ENCODE measurements around the gene AADACL4. TPM values are rescaled to one million over a fixed set of nuclear protein-coding genes. Genes with fewer than 3 reads are reported as not detected.
A peak's percentile ranks its signal among the peaks of the same experiment; 100 is the strongest.

Gene AADACL4
- polyA plus RNA-seq, 1 donor = not detected

- Histone ChIP-seq H3K9me3 (ENCODE audit: control insufficient read depth, low read depth, low read length) (no peaks in the 10 kb centered on the region), H3K36me3 (ENCODE audit: control insufficient read depth, insufficient read depth, low read length) (peaks cover 15% of the 10 kb centered on the region), H3K27ac (ENCODE audit: low read length) (no peak overlapping the region), H3K4me1 (ENCODE audit: control insufficient read depth, insufficient read depth, low read length) (peaks cover 39% of the 10 kb centered on the region), H3K4me3 (ENCODE audit: low read length) (no peak overlapping the region), H3K27me3 (ENCODE audit: control insufficient read depth, insufficient read depth, low read length) (no peaks in the 10 kb centered on the region)
- DNase-seq = no peak
- WGBS (ENCODE audit: insufficient coverage, low lambda C conversion rate) = 60% methylated on average over 1 of the region's 13 CpGs
Measured at GRCh38 chr1:12601700-12602658, 41.9 kb upstream of the AADACL4 start.

GRCh38 chr1:12602659-12603024, 41.2 kb upstream of the AADACL4 start:
- DNase-seq = no peak
- no peak overlapping the region for H3K4me3 ChIP-seq (ENCODE audit: low read length)
- no peaks in the 10 kb centered on the region for H3K9me3 ChIP-seq (ENCODE audit: control insufficient read depth, low read depth, low read length)
- no CpG with 5 or more reads among the region's 6 CpGs for WGBS (ENCODE audit: insufficient coverage, low lambda C conversion rate)
- H3K27me3 ChIP-seq (ENCODE audit: control insufficient read depth, insufficient read depth, low read length) = no peaks in the 10 kb centered on the region
- peaks cover 39% of the 10 kb centered on the region for H3K4me1 ChIP-seq (ENCODE audit: control insufficient read depth, insufficient read depth, low read length)
- no peak overlapping the region for H3K27ac ChIP-seq (ENCODE audit: low read length)
- peaks cover 18% of the 10 kb centered on the region for H3K36me3 ChIP-seq (ENCODE audit: control insufficient read depth, insufficient read depth, low read length)

GRCh38 chr1:12603224-12603623, 40.7 kb upstream of the AADACL4 start:
- DNase-seq = no peak
- H3K4me3 ChIP-seq (ENCODE audit: low read length) = no peak overlapping the region
- no CpG with 5 or more reads among the region's 9 CpGs for WGBS (ENCODE audit: insufficient coverage, low lambda C conversion rate)

GRCh38 chr1:12604114-12604874, 39.6 kb upstream of the AADACL4 start:
- no peaks in the 10 kb centered on the region for H3K9me3 ChIP-seq (ENCODE audit: control insufficient read depth, low read depth, low read length)
- H3K27ac ChIP-seq (ENCODE audit: low read length) = no peak overlapping the region
- H3K36me3 ChIP-seq (ENCODE audit: control insufficient read depth, insufficient read depth, low read length) = peaks cover 27% of the 10 kb centered on the region
- no peak overlapping the region for H3K4me3 ChIP-seq (ENCODE audit: low read length)
- H3K27me3 ChIP-seq (ENCODE audit: control insufficient read depth, insufficient read depth, low read length) = no peaks in the 10 kb centered on the region
- peaks cover 35% of the 10 kb centered on the region for H3K4me1 ChIP-seq (ENCODE audit: control insufficient read depth, insufficient read depth, low read length)
- WGBS (ENCODE audit: insufficient coverage, low lambda C conversion rate) = 0% methylated on average over 2 of the region's 16 CpGs
- DNase-seq = peak; percentile 71 to 85

More at GRCh38 chr1:12603224-12603623, 40.7 kb upstream of the AADACL4 start:
- peaks cover 19% of the 10 kb centered on the region for H3K36me3 ChIP-seq (ENCODE audit: control insufficient read depth, insufficient read depth, low read length)
- H3K4me1 ChIP-seq (ENCODE audit: control insufficient read depth, insufficient read depth, low read length) = peaks cover 39% of the 10 kb centered on the region
- H3K27me3 ChIP-seq (ENCODE audit: control insufficient read depth, insufficient read depth, low read length) = no peaks in the 10 kb centered on the region
- H3K9me3 ChIP-seq (ENCODE audit: control insufficient read depth, low read depth, low read length) = no peaks in the 10 kb centered on the region
- H3K27ac ChIP-seq (ENCODE audit: low read length) = no peak overlapping the region

GRCh38 chr1:12604986-12605385, 38.9 kb upstream of the AADACL4 start:
- Histone ChIP-seq H3K4me1 (ENCODE audit: control insufficient read depth, insufficient read depth, low read length) (peaks cover 35% of the 10 kb centered on the region), H3K27ac (ENCODE audit: low read length) (no peak overlapping the region), H3K36me3 (ENCODE audit: control insufficient read depth, insufficient read depth, low read length) (peaks cover 21% of the 10 kb centered on the region)

GRCh38 chr1:12607263-12607662, 36.6 kb upstream of the AADACL4 start:
- Histone ChIP-seq H3K9me3 (ENCODE audit: control insufficient read depth, low read depth, low read length) (no peaks in the 10 kb centered on the region), H3K36me3 (ENCODE audit: control insufficient read depth, insufficient read depth, low read length) (peaks cover 42% of the 10 kb centered on the region), H3K4me3 (ENCODE audit: low read length) (no peak overlapping the region), H3K4me1 (ENCODE audit: control insufficient read depth, insufficient read depth, low read length) (peaks cover 21% of the 10 kb centered on the region), H3K27me3 (ENCODE audit: control insufficient read depth, insufficient read depth, low read length) (no peaks in the 10 kb centered on the region), H3K27ac (ENCODE audit: low read length) (no peak overlapping the region)
- no peak for DNase-seq
- WGBS (ENCODE audit: insufficient coverage, low lambda C conversion rate) = no CpG with 5 or more reads among the region's 3 CpGs

More at GRCh38 chr1:12604986-12605385, 38.9 kb upstream of the AADACL4 start:
- Histone ChIP-seq H3K4me3 (ENCODE audit: low read length) (no peak overlapping the region), H3K9me3 (ENCODE audit: control insufficient read depth, low read depth, low read length) (no peaks in the 10 kb centered on the region), H3K27me3 (ENCODE audit: control insufficient read depth, insufficient read depth, low read length) (no peaks in the 10 kb centered on the region)
- WGBS (ENCODE audit: insufficient coverage, low lambda C conversion rate) = 100% methylated on average over 1 of the region's 9 CpGs
- DNase-seq = no peak

GRCh38 chr1:12608311-12608957, 35.5 kb upstream of the AADACL4 start:
- Histone ChIP-seq H3K36me3 (ENCODE audit: control insufficient read depth, insufficient read depth, low read length) (peaks cover 46% of the 10 kb centered on the region), H3K9me3 (ENCODE audit: control insufficient read depth, low read depth, low read length) (no peaks in the 10 kb centered on the region), H3K27me3 (ENCODE audit: control insufficient read depth, insufficient read depth, low read length) (no peaks in the 10 kb centered on the region), H3K27ac (ENCODE audit: low read length) (no peak overlapping the region), H3K4me1 (ENCODE audit: control insufficient read depth, insufficient read depth, low read length) (peaks cover 11% of the 10 kb centered on the region), H3K4me3 (ENCODE audit: low read length) (no peak overlapping the region)
- no CpG with 5 or more reads among the region's 5 CpGs for WGBS (ENCODE audit: insufficient coverage, low lambda C conversion rate)
- DNase-seq = peak in 1 of 2 donors; percentile 48

- no peak overlapping the region for H3K4me3 ChIP-seq (ENCODE audit: low read length)
- H3K27ac ChIP-seq (ENCODE audit: low read length) = no peak overlapping the region
- peaks cover 9% of the 10 kb centered on the region for H3K4me1 ChIP-seq (ENCODE audit: control insufficient read depth, insufficient read depth, low read length)
- no peaks in the 10 kb centered on the region for H3K27me3 ChIP-seq (ENCODE audit: control insufficient read depth, insufficient read depth, low read length)
- 67% methylated on average over 1 of the region's 5 CpGs for WGBS (ENCODE audit: insufficient coverage, low lambda C conversion rate)
- no peak for DNase-seq
- no peaks in the 10 kb centered on the region for H3K9me3 ChIP-seq (ENCODE audit: control insufficient read depth, low read depth, low read length)
- H3K36me3 ChIP-seq (ENCODE audit: control insufficient read depth, insufficient read depth, low read length) = peaks cover 47% of the 10 kb centered on the region
Measured at GRCh38 chr1:12609469-12610003, 34.3 kb upstream of the AADACL4 start.

- H3K36me3 ChIP-seq (ENCODE audit: control insufficient read depth, insufficient read depth, low read length) = peaks cover 47% of the 10 kb centered on the region
- no peak overlapping the region for H3K27ac ChIP-seq (ENCODE audit: low read length)
- H3K27me3 ChIP-seq (ENCODE audit: control insufficient read depth, insufficient read depth, low read length) = no peaks in the 10 kb centered on the region
- no peak overlapping the region for H3K4me3 ChIP-seq (ENCODE audit: low read length)
- H3K4me1 ChIP-seq (ENCODE audit: control insufficient read depth, insufficient read depth, low read length) = peaks cover 13% of the 10 kb centered on the region
- WGBS (ENCODE audit: insufficient coverage, low lambda C conversion rate) = no CpG with 5 or more reads among the region's 7 CpGs
- no peak for DNase-seq
- H3K9me3 ChIP-seq (ENCODE audit: control insufficient read depth, low read depth, low read length) = no peaks in the 10 kb centered on the region
Measured at GRCh38 chr1:12610305-12610935, 33.5 kb upstream of the AADACL4 start.

All from large intestine (tissue), 3 donors.